Caco-2 (cell line): Measurements from ENCODE around the gene ELP5. TPM values are rescaled to one million over a fixed set of nuclear protein-coding genes. Genes with fewer than 3 reads are reported as not detected.

ENCODE experiments used
- BruUV-seq: library from RNA; stranded (reverse); fragments of 400-500 nt; replicated peaks from 2 replicates; lab custom pipeline; 2021; lab: Mats Ljungman, UMichigan
- CTCF ChIA-PET: fragments of 300-600 bp; sonication (Branson Sonifier 250); formaldehyde crosslinking; loops from one replicate; lab custom pipeline; 2022; ENCODE audit warnings: antibody characterized with exemption; lab: Charles Lee
- POLR2A ChIA-PET: fragments of 300-600 bp; sonication (Branson Sonifier 250); formaldehyde crosslinking; loops from one replicate; lab custom pipeline; 2022; ENCODE audit warnings: antibody characterized with exemption; lab: Charles Lee
- DNase-seq, 2 experiments: peaks; one replicate each; pipeline versions ENCODE4 v3.0.0 to v3.0.0-alpha.2; 2020 to 2022
- H3K27me3 ChIP-seq: replicated peaks from 2 replicates; pipeline ENCODE4 v1.6.0; 2011; ENCODE audit warnings: low read length; ENCODE audit not compliant: control insufficient read depth, insufficient read depth
- H3K36me3 ChIP-seq: 2 replicates; pipeline ENCODE4 v1.5.1; 2011; ENCODE audit warnings: low read length; ENCODE audit not compliant: control insufficient read depth, insufficient read depth
- H3K4me1 ChIP-seq: fragments of 250-450 bp; sonication (Bioruptor Pico); 2 replicates; pipeline ENCODE4 v1.5.1; 2020; ENCODE audit warnings: mild to moderate bottlenecking
- H3K4me3 ChIP-seq: 2 replicates; pipeline ENCODE4 v1.5.1; 2011; ENCODE audit warnings: low read depth, mild to moderate bottlenecking, control low read depth, low read length
- H3K9me3 ChIP-seq: fragments of 250-450 bp; sonication (Bioruptor Pico); 2 replicates; pipeline ENCODE4 v1.5.1; 2020; ENCODE audit warnings: mild to moderate bottlenecking, moderate library complexity
- H3K27ac Mint-ChIP-seq: one replicate; pipeline ENCODE4 v1.8.0; 2022; ENCODE audit warnings: mixed read lengths; ENCODE audit not compliant: unreplicated experiment
- H3K27me3 Mint-ChIP-seq: one replicate; pipeline ENCODE4 v1.8.0; 2022; ENCODE audit warnings: mixed read lengths; ENCODE audit not compliant: insufficient read depth, unreplicated experiment
- H3K36me3 Mint-ChIP-seq: one replicate; pipeline ENCODE4 v1.8.0; 2022; ENCODE audit warnings: mild to moderate bottlenecking, mixed read lengths; ENCODE audit not compliant: insufficient read depth, unreplicated experiment
- H3K4me1 Mint-ChIP-seq: one replicate; pipeline ENCODE4 v1.8.0; 2022; ENCODE audit warnings: low read depth, mixed read lengths; ENCODE audit not compliant: unreplicated experiment
- H3K4me3 Mint-ChIP-seq: one replicate; pipeline ENCODE4 v1.8.0; 2022; ENCODE audit warnings: mild to moderate bottlenecking, moderate library complexity, mixed read lengths; ENCODE audit not compliant: unreplicated experiment
- H3K9me3 Mint-ChIP-seq: one replicate; pipeline ENCODE4 v1.8.0; 2022; ENCODE audit warnings: mixed read lengths; ENCODE audit not compliant: unreplicated experiment
- CTCF ChIP-seq, 2 experiments: fragments of 200-600 bp in 1 of 2; IDR thresholded peaks; 1 replicate in 1 of 2; 2 replicates in 1 of 2; pipeline versions ENCODE4 v1.5.1 to v1.8.0; 2011 to 2022; ENCODE audit warnings: antibody characterized with exemption in 1 of 2, control low read depth in 1 of 2, inconsistent platforms in 1 of 2, low read depth in 1 of 2, low read length in 1 of 2, mild to moderate bottlenecking in 1 of 2, moderate library complexity in 1 of 2; ENCODE audit not compliant: insufficient read depth in 1 of 2, severe bottlenecking in 1 of 2, unreplicated experiment in 1 of 2
- intact Hi-C: fragments of 100-400 bp; cut with micrococcal nuclease; formaldehyde crosslinking; loops from one replicate; pipeline ENCODE4 v1.10.0; 2022; ENCODE audit not compliant: unreplicated experiment
- total RNA-seq: library from RNA; stranded (reverse); gene quantifications from 2 replicates; pipeline ENCODE4 v1.2.3, GENCODE V29; 2022

Gene ELP5
- total RNA-seq, 1 experiment from 2014 or later = 43.2 TPM

- Mint-ChIP-seq H3K4me3 (no peak overlapping the region), H3K27me3 (no peaks in the 10 kb centered on the region), H3K9me3 (no peaks in the 10 kb centered on the region), H3K36me3 (peaks cover 7% of the 10 kb centered on the region), H3K27ac (no peak overlapping the region), H3K4me1 (peaks cover 6% of the 10 kb centered on the region)
- Histone ChIP-seq H3K36me3 (no peaks in the 10 kb centered on the region), H3K27me3 (no peaks in the 10 kb centered on the region), H3K9me3 (no peaks in the 10 kb centered on the region), H3K4me3 (no peak overlapping the region), H3K4me1 (no peaks in the 10 kb centered on the region)
- POLR2A ChIA-PET = no interaction called here
- DNase-seq = no peak
- no TSS peak for BruUV-seq
- TF ChIP-seq CTCF (IDR thresholded peaks at IDR 0.05; ENCODE audit: insufficient read depth in 1 of 2, low read depth in 1 of 2, low read length in 1 of 2, severe bottlenecking in 1 of 2, unreplicated experiment in 1 of 2) = no peak
- intact Hi-C loops = no loop called here
- CTCF ChIA-PET = no interaction called here
Measured at GRCh38 chr17:7208027-7208571, 43.9 kb upstream of the ELP5 start.

- ChIA-PET CTCF (no interaction called here), POLR2A (no interaction called here)
- TF ChIP-seq CTCF (IDR thresholded peaks at IDR 0.05; ENCODE audit: insufficient read depth in 1 of 2, low read depth in 1 of 2, low read length in 1 of 2, severe bottlenecking in 1 of 2, unreplicated experiment in 1 of 2) = no peak
- H3K27ac Mint-ChIP-seq = no peak overlapping the region
- H3K4me1 ChIP-seq = no peaks in the 10 kb centered on the region
- H3K36me3 Mint-ChIP-seq = peaks cover 9% of the 10 kb centered on the region
- no peaks in the 10 kb centered on the region for H3K9me3 ChIP-seq
- no peaks in the 10 kb centered on the region for H3K27me3 Mint-ChIP-seq
- H3K4me3 Mint-ChIP-seq = no peak overlapping the region
- H3K9me3 Mint-ChIP-seq = no peaks in the 10 kb centered on the region
- no peak overlapping the region for H3K4me3 ChIP-seq
- intact Hi-C loops = no loop called here
- no TSS peak for BruUV-seq
- no peaks in the 10 kb centered on the region for H3K36me3 ChIP-seq
- H3K4me1 Mint-ChIP-seq = peaks cover 6% of the 10 kb centered on the region
- no peaks in the 10 kb centered on the region for H3K27me3 ChIP-seq
- no peak for DNase-seq
Measured at GRCh38 chr17:7208754-7209460, 43.1 kb upstream of the ELP5 start.

GRCh38 chr17:7211491-7212273, 40.3 kb upstream of the ELP5 start:
- Mint-ChIP-seq H3K4me3 (no peak overlapping the region), H3K27ac (no peak overlapping the region), H3K36me3 (peaks cover 23% of the 10 kb centered on the region), H3K27me3 (no peaks in the 10 kb centered on the region), H3K9me3 (no peaks in the 10 kb centered on the region), H3K4me1 (no peaks in the 10 kb centered on the region)
- Histone ChIP-seq H3K4me3 (no peak overlapping the region), H3K36me3 (no peaks in the 10 kb centered on the region), H3K27me3 (no peaks in the 10 kb centered on the region), H3K9me3 (no peaks in the 10 kb centered on the region), H3K4me1 (peaks cover 4% of the 10 kb centered on the region; the same call in 1 of the 2 replicates)
- POLR2A ChIA-PET = no interaction called here
- TF ChIP-seq CTCF (IDR thresholded peaks at IDR 0.05; ENCODE audit: insufficient read depth in 1 of 2, low read depth in 1 of 2, low read length in 1 of 2, severe bottlenecking in 1 of 2, unreplicated experiment in 1 of 2) = no peak
- intact Hi-C loops = no loop called here
- DNase-seq = no peak
- CTCF ChIA-PET = no interaction called here
- BruUV-seq = no TSS peak
